ENCODE data around the gene TXNDC11.

TXNDC11 gene

GRCh38 chr16:11712122-11712521 lies 30.5 kb downstream of the TXNDC11 start:
- DNase-seq (ENCODE audit: insufficient read length, low spot score) (no peak), FAIRE-seq (no peak)
- TF ChIP-seq POLR2AphosphoS5 (IDR thresholded peaks at IDR 0.05; ENCODE audit: low read depth, low read length), result no peak
- no peak for TF ChIP-seq SPI1 (IDR thresholded peaks at IDR 0.05; ENCODE audit: low read depth, low read length)
- TF ChIP-seq POU2F2 (IDR thresholded peaks at IDR 0.05; ENCODE audit: low read depth, low read length), result no peak
- TF ChIP-seq POLR2A (IDR thresholded peaks at IDR 0.05; ENCODE audit: low read depth, low read length), result no peak

- FAIRE-seq (no peak), DNase-seq (ENCODE audit: insufficient read length, low spot score) (no peak)
- TF ChIP-seq POU2F2 (IDR thresholded peaks at IDR 0.05; ENCODE audit: low read depth, low read length) (no peak), POLR2AphosphoS5 (IDR thresholded peaks at IDR 0.05; ENCODE audit: low read depth, low read length) (no peak), PAX5 (IDR thresholded peaks at IDR 0.05; ENCODE audit: insufficient read depth, low read length, severe bottlenecking) (no peak), POLR2A (IDR thresholded peaks at IDR 0.05; ENCODE audit: low read depth, low read length) (no peak), SPI1 (IDR thresholded peaks at IDR 0.05; ENCODE audit: low read depth, low read length) (no peak), TAF1 (IDR thresholded peaks at IDR 0.05; ENCODE audit: low read depth, low read length) (no peak)
These were observed 31.0 kb downstream of the TXNDC11 start for GRCh38 chr16:11711662-11712061.

GRCh38 chr16:11708421-11708820 lies 34.2 kb downstream of the TXNDC11 start:
- FAIRE-seq, result no peak
- no peak for TF ChIP-seq TAF1 (IDR thresholded peaks at IDR 0.05; ENCODE audit: low read depth, low read length)
- DNase-seq (ENCODE audit: insufficient read length, low spot score), result no peak

- TF ChIP-seq POLR2AphosphoS5 (IDR thresholded peaks at IDR 0.05; ENCODE audit: low read depth, low read length) (no peak), TAF1 (IDR thresholded peaks at IDR 0.05; ENCODE audit: low read depth, low read length) (no peak), POLR2A (IDR thresholded peaks at IDR 0.05; ENCODE audit: low read depth, low read length) (no peak), SPI1 (IDR thresholded peaks at IDR 0.05; ENCODE audit: low read depth, low read length) (no peak), PAX5 (IDR thresholded peaks at IDR 0.05; ENCODE audit: insufficient read depth, low read length, severe bottlenecking) (no peak), POU2F2 (IDR thresholded peaks at IDR 0.05; ENCODE audit: low read depth, low read length) (no peak)
- DNase-seq (ENCODE audit: insufficient read length, low spot score), result no peak
- no peak for FAIRE-seq
These were observed 34.9 kb downstream of the TXNDC11 start for GRCh38 chr16:11707679-11708197.

- TF ChIP-seq SPI1 (IDR thresholded peaks at IDR 0.05; ENCODE audit: low read depth, low read length), result no peak
- TF ChIP-seq POU2F2 (IDR thresholded peaks at IDR 0.05; ENCODE audit: low read depth, low read length), result no peak
- TF ChIP-seq POLR2AphosphoS5 (IDR thresholded peaks at IDR 0.05; ENCODE audit: low read depth, low read length), result no peak
- TF ChIP-seq PAX5 (IDR thresholded peaks at IDR 0.05; ENCODE audit: insufficient read depth, low read length, severe bottlenecking), result no peak
- TF ChIP-seq POLR2A (IDR thresholded peaks at IDR 0.05; ENCODE audit: low read depth, low read length), result no peak
- TF ChIP-seq TAF1 (IDR thresholded peaks at IDR 0.05; ENCODE audit: low read depth, low read length), result no peak
- DNase-seq (ENCODE audit: insufficient read length, low spot score) (no peak), FAIRE-seq (no peak)
These were observed 36.4 kb downstream of the TXNDC11 start for GRCh38 chr16:11706180-11706742.

GRCh38 chr16:11705311-11706025 lies 37.2 kb downstream of the TXNDC11 start:
- no peak for FAIRE-seq
- DNase-seq (ENCODE audit: insufficient read length, low spot score), result no peak
- no peak for TF ChIP-seq PAX5 (IDR thresholded peaks at IDR 0.05; ENCODE audit: insufficient read depth, low read length, severe bottlenecking)
- no peak for TF ChIP-seq TAF1 (IDR thresholded peaks at IDR 0.05; ENCODE audit: low read depth, low read length)
- TF ChIP-seq SPI1 (IDR thresholded peaks at IDR 0.05; ENCODE audit: low read depth, low read length), result no peak
- TF ChIP-seq POLR2A (IDR thresholded peaks at IDR 0.05; ENCODE audit: low read depth, low read length), result no peak
- no peak for TF ChIP-seq POU2F2 (IDR thresholded peaks at IDR 0.05; ENCODE audit: low read depth, low read length)
- no peak for TF ChIP-seq POLR2AphosphoS5 (IDR thresholded peaks at IDR 0.05; ENCODE audit: low read depth, low read length)

- TF ChIP-seq POLR2A (IDR thresholded peaks at IDR 0.05; ENCODE audit: low read depth, low read length) (no peak), PAX5 (IDR thresholded peaks at IDR 0.05; ENCODE audit: insufficient read depth, low read length, severe bottlenecking) (no peak), POU2F2 (IDR thresholded peaks at IDR 0.05; ENCODE audit: low read depth, low read length) (no peak), SPI1 (IDR thresholded peaks at IDR 0.05; ENCODE audit: low read depth, low read length) (no peak), POLR2AphosphoS5 (IDR thresholded peaks at IDR 0.05; ENCODE audit: low read depth, low read length) (no peak), TAF1 (IDR thresholded peaks at IDR 0.05; ENCODE audit: low read depth, low read length) (no peak)
- DNase-seq (ENCODE audit: insufficient read length, low spot score) (no peak), FAIRE-seq (no peak)
These were observed 42.2 kb downstream of the TXNDC11 start for GRCh38 chr16:11700264-11701029.

GRCh38 chr16:11699234-11699894 lies 43.3 kb downstream of the TXNDC11 start:
- TF ChIP-seq TAF1 (IDR thresholded peaks at IDR 0.05; ENCODE audit: low read depth, low read length) (no peak), PAX5 (IDR thresholded peaks at IDR 0.05; ENCODE audit: insufficient read depth, low read length, severe bottlenecking) (no peak), SPI1 (IDR thresholded peaks at IDR 0.05; ENCODE audit: low read depth, low read length) (no peak), POLR2A (IDR thresholded peaks at IDR 0.05; ENCODE audit: low read depth, low read length) (no peak), POU2F2 (IDR thresholded peaks at IDR 0.05; ENCODE audit: low read depth, low read length) (no peak), POLR2AphosphoS5 (IDR thresholded peaks at IDR 0.05; ENCODE audit: low read depth, low read length) (no peak)
- no peak for DNase-seq (ENCODE audit: insufficient read length, low spot score)
- FAIRE-seq, result no peak

- DNase-seq (ENCODE audit: insufficient read length, low spot score) (no peak), FAIRE-seq (no peak)
- TF ChIP-seq POU2F2 (IDR thresholded peaks at IDR 0.05; ENCODE audit: low read depth, low read length) (no peak), POLR2A (IDR thresholded peaks at IDR 0.05; ENCODE audit: low read depth, low read length) (no peak), PAX5 (IDR thresholded peaks at IDR 0.05; ENCODE audit: insufficient read depth, low read length, severe bottlenecking) (no peak), POLR2AphosphoS5 (IDR thresholded peaks at IDR 0.05; ENCODE audit: low read depth, low read length) (no peak), TAF1 (IDR thresholded peaks at IDR 0.05; ENCODE audit: low read depth, low read length) (no peak), SPI1 (IDR thresholded peaks at IDR 0.05; ENCODE audit: low read depth, low read length) (no peak)
These were observed 44.4 kb downstream of the TXNDC11 start for GRCh38 chr16:11698271-11698689.

Measured in GM12891 (cell line).